ENCODE data around the gene HMCN1.

HMCN1 gene

GRCh38 chr1:185835191-185835590 lies 101.0 kb downstream of the HMCN1 start:
- Histone ChIP-seq H3K36me3 (replicated peaks; ENCODE audit: insufficient read depth, low read length) (no peaks in the 10 kb centered on the region), H3K27ac (ENCODE audit: low read length) (no peak overlapping the region), H3K9me3 (replicated peaks; ENCODE audit: insufficient read depth, low read length) (no peaks in the 10 kb centered on the region), H2AFZ (ENCODE audit: low read length) (no peak overlapping the region), H3K9ac (ENCODE audit: low read length) (no peak overlapping the region), H3K4me1 (ENCODE audit: low read length) (no peaks in the 10 kb centered on the region), H4K20me1 (ENCODE audit: insufficient read depth, low read length) (no peaks in the 10 kb centered on the region), H3F3A (ENCODE audit: insufficient read depth, low read length) (no peaks in the 10 kb centered on the region), H3K27me3 (replicated peaks; ENCODE audit: insufficient read depth, low read length) (no peaks in the 10 kb centered on the region), H3K79me2 (ENCODE audit: low read length) (no peaks in the 10 kb centered on the region), H3K4me2 (ENCODE audit: low read depth, low read length) (no peak overlapping the region), H3K9me2 (replicated peaks; ENCODE audit: insufficient read depth, low read length) (no peaks in the 10 kb centered on the region), H3K4me3 (ENCODE audit: low read length) (no peak overlapping the region)
- no peak for DNase-seq
- TF ChIP-seq EZH2 (optimal IDR thresholded peaks at IDR 0.05; ENCODE audit: low read depth, low read length), result no peak
- TF ChIP-seq CTCF (IDR thresholded peaks at IDR 0.05; ENCODE audit: low read length), result no peak
- no peak for TF ChIP-seq EZH2phosphoT487 (IDR thresholded peaks at IDR 0.05; ENCODE audit: low read length)

- no peak overlapping the region for H3K27ac ChIP-seq (ENCODE audit: low read length)
Observed at GRCh38 chr1:185837711-185838110, 103.5 kb downstream of the HMCN1 start.

GRCh38 chr1:185838111-185838510 lies 103.9 kb downstream of the HMCN1 start:
- Histone ChIP-seq H3K4me1 (ENCODE audit: low read length) (no peaks in the 10 kb centered on the region), H3K4me2 (ENCODE audit: low read depth, low read length) (no peak overlapping the region), H3K27me3 (replicated peaks; ENCODE audit: insufficient read depth, low read length) (no peaks in the 10 kb centered on the region), H3K79me2 (ENCODE audit: low read length) (no peaks in the 10 kb centered on the region), H3K9me2 (replicated peaks; ENCODE audit: insufficient read depth, low read length) (no peaks in the 10 kb centered on the region), H2AFZ (ENCODE audit: low read length) (no peak overlapping the region), H3F3A (ENCODE audit: insufficient read depth, low read length) (no peaks in the 10 kb centered on the region), H3K4me3 (ENCODE audit: low read length) (no peak overlapping the region), H3K9me3 (replicated peaks; ENCODE audit: insufficient read depth, low read length) (no peaks in the 10 kb centered on the region), H4K20me1 (ENCODE audit: insufficient read depth, low read length) (no peaks in the 10 kb centered on the region), H3K36me3 (replicated peaks; ENCODE audit: insufficient read depth, low read length) (no peaks in the 10 kb centered on the region), H3K27ac (ENCODE audit: low read length) (no peak overlapping the region), H3K9ac (ENCODE audit: low read length) (no peak overlapping the region)
- TF ChIP-seq EZH2 (optimal IDR thresholded peaks at IDR 0.05; ENCODE audit: low read depth, low read length), result no peak
- no peak for TF ChIP-seq CTCF (IDR thresholded peaks at IDR 0.05; ENCODE audit: low read length)
- TF ChIP-seq EZH2phosphoT487 (IDR thresholded peaks at IDR 0.05; ENCODE audit: low read length), result no peak
- no peak for DNase-seq

More at GRCh38 chr1:185837711-185838110, 103.5 kb downstream of the HMCN1 start:
- H3K9me3 ChIP-seq (replicated peaks; ENCODE audit: insufficient read depth, low read length), result no peaks in the 10 kb centered on the region
- no peaks in the 10 kb centered on the region for H3K36me3 ChIP-seq (replicated peaks; ENCODE audit: insufficient read depth, low read length)
- H3K9ac ChIP-seq (ENCODE audit: low read length), result no peak overlapping the region
- TF ChIP-seq EZH2 (optimal IDR thresholded peaks at IDR 0.05; ENCODE audit: low read depth, low read length), result no peak
- no peak for TF ChIP-seq EZH2phosphoT487 (IDR thresholded peaks at IDR 0.05; ENCODE audit: low read length)
- no peak for TF ChIP-seq CTCF (IDR thresholded peaks at IDR 0.05; ENCODE audit: low read length)
- H4K20me1 ChIP-seq (ENCODE audit: insufficient read depth, low read length), result no peaks in the 10 kb centered on the region
- H3F3A ChIP-seq (ENCODE audit: insufficient read depth, low read length), result no peaks in the 10 kb centered on the region
- H3K4me3 ChIP-seq (ENCODE audit: low read length), result no peak overlapping the region
- no peak for DNase-seq
- H3K9me2 ChIP-seq (replicated peaks; ENCODE audit: insufficient read depth, low read length), result no peaks in the 10 kb centered on the region
- H3K27me3 ChIP-seq (replicated peaks; ENCODE audit: insufficient read depth, low read length), result no peaks in the 10 kb centered on the region
- no peaks in the 10 kb centered on the region for H3K4me1 ChIP-seq (ENCODE audit: low read length)
- H2AFZ ChIP-seq (ENCODE audit: low read length), result no peak overlapping the region
- no peaks in the 10 kb centered on the region for H3K79me2 ChIP-seq (ENCODE audit: low read length)
- no peak overlapping the region for H3K4me2 ChIP-seq (ENCODE audit: low read depth, low read length)
